ENCODE data around the gene ALDH3A1. TPM values are rescaled to one million over a fixed set of nuclear protein-coding genes. Genes with fewer than 3 reads are reported as not detected.

The ALDH3A1 gene
- total RNA-seq, 4 donors from 2014 or later = 1.1 to 3.4 (median 2.4) TPM; not detected in 1

DNA sequence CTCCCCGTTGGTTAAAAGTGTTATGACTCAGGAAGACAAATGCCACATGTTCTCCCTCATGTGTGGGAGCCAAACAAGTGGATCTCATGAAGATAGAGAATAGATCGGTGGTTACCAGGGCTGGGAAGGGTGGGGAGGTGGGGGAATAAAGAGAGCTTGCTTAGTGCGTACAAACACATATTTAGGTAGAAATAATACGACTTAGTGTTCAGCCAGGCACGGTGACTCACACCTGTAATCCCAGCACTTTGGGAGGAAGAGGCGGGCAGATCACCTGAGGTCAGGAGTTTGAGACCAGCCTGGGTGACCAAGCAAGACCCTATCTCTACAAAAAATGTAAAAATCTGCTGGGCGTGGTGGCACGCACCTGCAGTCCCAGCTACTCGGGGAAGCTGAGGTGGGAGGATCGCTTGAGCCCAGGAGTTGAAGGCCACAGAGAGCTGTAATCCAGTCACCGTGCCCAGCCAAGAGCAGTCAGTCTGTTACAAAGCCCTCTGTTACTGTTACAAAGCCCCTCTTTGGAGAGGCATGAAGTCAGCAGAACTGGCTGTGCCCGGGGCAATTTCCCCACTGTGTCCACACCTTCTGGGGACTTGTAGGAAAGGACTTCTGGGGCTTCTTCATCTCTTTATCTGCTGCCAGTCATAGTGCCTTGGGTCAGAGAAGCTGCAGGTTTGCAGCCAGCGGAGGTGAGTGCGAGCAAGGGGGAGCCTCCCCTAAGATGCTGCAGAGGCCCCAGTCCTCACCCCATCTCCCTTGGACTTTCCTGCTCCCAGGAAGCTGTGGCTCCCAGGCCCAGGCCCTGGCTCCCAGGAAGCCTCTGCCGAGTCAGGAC is 4.3 kb upstream of the ALDH3A1 start:
- TF ChIP-seq, protein P1, sequence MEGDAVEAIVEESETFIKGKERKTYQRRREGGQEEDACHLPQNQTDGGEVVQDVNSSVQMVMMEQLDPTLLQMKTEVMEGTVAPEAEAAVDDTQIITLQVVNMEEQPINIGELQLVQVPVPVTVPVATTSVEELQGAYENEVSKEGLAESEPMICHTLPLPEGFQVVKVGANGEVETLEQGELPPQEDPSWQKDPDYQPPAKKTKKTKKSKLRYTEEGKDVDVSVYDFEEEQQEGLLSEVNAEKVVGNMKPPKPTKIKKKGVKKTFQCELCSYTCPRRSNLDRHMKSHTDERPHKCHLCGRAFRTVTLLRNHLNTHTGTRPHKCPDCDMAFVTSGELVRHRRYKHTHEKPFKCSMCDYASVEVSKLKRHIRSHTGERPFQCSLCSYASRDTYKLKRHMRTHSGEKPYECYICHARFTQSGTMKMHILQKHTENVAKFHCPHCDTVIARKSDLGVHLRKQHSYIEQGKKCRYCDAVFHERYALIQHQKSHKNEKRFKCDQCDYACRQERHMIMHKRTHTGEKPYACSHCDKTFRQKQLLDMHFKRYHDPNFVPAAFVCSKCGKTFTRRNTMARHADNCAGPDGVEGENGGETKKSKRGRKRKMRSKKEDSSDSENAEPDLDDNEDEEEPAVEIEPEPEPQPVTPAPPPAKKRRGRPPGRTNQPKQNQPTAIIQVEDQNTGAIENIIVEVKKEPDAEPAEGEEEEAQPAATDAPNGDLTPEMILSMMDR (IDR thresholded peaks at IDR 0.05; ENCODE audit: low read depth) = no peak

DNA sequence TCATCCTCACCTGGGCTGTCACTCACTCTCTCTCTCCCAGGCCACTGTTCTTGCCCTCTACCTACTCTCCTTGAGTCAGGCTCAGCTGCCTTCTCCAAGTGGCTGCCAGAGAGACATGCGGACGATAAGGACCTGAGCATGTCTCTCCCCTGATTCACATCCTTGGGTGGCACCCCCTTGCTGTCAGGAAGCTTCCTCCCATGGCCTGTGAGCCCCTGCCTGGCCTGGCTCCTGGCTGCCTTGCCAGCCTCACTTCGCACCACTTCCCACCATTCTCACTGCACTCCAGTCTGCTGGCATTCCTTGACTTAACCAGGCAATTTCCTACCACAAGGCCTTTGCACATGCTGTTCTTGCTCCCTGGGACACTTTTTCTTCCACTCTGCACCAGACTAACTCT is 2.7 kb upstream of the ALDH3A1 start:
- TF ChIP-seq, protein P1 (IDR thresholded peaks at IDR 0.05; ENCODE audit: low read depth) = no peak

DNA sequence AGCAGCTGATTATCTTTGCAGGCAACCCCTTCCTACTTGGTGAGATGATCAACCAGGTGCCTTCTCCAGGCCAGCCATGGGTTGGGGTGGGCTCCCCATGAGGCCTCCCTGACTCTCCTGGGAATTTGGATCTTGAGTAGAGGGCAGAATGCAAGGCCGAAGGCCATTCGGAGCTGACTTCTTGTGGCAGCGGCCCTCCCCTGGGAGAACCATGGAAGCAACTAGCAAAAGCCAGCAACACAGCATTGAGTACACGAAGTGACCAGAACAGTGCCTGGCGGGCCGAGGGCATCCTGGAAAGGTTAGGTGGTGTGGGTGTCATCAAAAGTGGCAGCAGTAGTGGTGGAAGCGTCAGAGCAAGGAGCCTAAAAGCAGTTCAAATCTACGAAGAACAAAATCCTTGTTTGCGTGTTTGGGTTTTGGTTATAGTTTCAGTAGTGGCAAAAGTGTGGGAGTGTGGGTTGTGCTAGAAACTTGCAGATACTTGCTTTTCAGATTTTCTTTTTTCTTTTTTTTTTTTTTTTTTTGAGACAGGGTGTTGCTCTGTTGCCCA is 2.0 kb upstream of the ALDH3A1 start:
- TF ChIP-seq, protein P1 (IDR thresholded peaks at IDR 0.05; ENCODE audit: low read depth) = no peak

DNA sequence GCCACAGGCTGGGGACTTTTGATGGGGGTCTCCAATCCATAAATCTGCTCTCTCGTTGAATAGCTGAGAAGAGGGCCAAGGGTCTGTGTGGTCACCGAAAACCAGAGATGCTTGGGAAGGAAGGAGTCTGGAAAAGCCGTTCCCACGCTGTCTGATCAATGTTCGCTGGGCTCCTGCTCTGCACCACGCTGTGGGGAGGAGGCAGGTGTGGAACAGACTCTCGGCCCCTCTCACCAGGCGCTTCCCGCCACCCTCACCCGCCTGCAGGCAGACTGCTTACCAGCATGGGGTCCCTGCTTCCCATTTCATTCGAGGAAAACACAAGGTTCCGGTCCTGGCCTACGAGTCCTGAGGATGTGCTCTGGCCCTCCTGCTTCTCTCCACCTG is 702 bp upstream of the ALDH3A1 start:
- TF ChIP-seq, protein P1 (IDR thresholded peaks at IDR 0.05; ENCODE audit: low read depth) = no peak

- TF ChIP-seq, protein P1 (IDR thresholded peaks at IDR 0.05; ENCODE audit: low read depth) = no peak
Observed at GRCh38 chr17:19747159-19747719, 859 bp downstream of the ALDH3A1 start.

DNA sequence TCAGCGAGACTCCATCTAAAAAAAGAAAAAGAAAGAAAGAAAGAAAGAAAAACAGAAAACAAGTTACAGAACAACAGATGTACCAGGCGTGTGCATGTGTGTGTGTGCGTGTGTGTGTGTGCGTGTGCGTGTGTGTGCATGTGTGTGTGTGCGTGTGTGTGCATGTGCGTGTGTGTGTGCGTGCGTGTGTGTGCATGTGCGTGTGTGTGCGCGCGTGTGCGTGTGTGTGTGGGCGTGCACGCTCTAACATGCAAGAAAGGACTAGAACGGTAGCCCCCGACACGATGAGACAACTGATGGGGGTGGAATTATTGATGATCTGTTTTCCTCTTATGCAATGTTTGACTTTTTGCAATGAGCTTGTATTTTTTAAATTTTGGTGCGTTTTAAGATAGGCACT is 1.6 kb downstream of the ALDH3A1 start:
- TF ChIP-seq, protein P1 (IDR thresholded peaks at IDR 0.05; ENCODE audit: low read depth) = no peak
